Measurements from ENCODE around the gene ANKS1B. TPM values are rescaled to one million over a fixed set of nuclear protein-coding genes. Genes with fewer than 3 reads are reported as not detected.

ANKS1B gene
- total RNA-seq, 4 donors from 2014 or later, result 16.6 to 62.6 (median 40.2) TPM

- Histone ChIP-seq H3K4me3 (no peak overlapping the region), H3K27me3 (no peaks in the 10 kb centered on the region), H3K9me3 (no peaks in the 10 kb centered on the region), H3K36me3 (no peaks in the 10 kb centered on the region), H3K27ac (no peak overlapping the region), H3K4me1 (no peaks in the 10 kb centered on the region)
- TF ChIP-seq, protein P1, sequence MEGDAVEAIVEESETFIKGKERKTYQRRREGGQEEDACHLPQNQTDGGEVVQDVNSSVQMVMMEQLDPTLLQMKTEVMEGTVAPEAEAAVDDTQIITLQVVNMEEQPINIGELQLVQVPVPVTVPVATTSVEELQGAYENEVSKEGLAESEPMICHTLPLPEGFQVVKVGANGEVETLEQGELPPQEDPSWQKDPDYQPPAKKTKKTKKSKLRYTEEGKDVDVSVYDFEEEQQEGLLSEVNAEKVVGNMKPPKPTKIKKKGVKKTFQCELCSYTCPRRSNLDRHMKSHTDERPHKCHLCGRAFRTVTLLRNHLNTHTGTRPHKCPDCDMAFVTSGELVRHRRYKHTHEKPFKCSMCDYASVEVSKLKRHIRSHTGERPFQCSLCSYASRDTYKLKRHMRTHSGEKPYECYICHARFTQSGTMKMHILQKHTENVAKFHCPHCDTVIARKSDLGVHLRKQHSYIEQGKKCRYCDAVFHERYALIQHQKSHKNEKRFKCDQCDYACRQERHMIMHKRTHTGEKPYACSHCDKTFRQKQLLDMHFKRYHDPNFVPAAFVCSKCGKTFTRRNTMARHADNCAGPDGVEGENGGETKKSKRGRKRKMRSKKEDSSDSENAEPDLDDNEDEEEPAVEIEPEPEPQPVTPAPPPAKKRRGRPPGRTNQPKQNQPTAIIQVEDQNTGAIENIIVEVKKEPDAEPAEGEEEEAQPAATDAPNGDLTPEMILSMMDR (IDR thresholded peaks at IDR 0.05), result peak; percentile 54 to 72 (median 62)
- TF ChIP-seq POLR2A (IDR thresholded peaks at IDR 0.05), result no peak
- DNase-seq, result no peak
- intact Hi-C loops (cut with DNase I; ENCODE audit: low total_unique reads), result no loop called here
These were observed 985.9 kb downstream of the ANKS1B start for GRCh38 chr12:98998697-98999299.

DNA sequence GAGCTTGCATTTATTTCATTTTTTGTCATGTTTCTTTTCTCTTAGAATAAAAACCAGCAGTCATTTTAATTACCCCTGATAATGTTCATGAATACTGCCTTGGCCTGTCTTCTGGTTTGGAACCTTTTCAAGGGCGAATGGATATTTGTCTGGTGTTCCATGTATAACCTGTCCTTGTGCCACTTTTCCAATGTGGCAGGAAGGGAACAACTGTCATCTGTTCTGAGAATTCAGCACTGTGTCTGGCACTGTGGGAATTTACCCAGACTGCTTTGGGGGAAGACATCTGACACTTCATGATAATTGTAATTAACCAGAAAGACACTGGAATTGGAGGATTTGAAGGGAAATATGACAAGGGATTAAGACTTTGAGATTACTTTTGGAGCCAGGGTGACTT, 986.8 kb downstream of the ANKS1B start:
- Histone ChIP-seq H3K9me3 (no peaks in the 10 kb centered on the region), H3K27ac (no peak overlapping the region), H3K4me3 (no peak overlapping the region), H3K27me3 (no peaks in the 10 kb centered on the region), H3K4me1 (no peaks in the 10 kb centered on the region), H3K36me3 (no peaks in the 10 kb centered on the region)
- intact Hi-C loops (cut with DNase I; ENCODE audit: low total_unique reads), result no loop called here
- TF ChIP-seq POLR2A (IDR thresholded peaks at IDR 0.05), result no peak
- TF ChIP-seq, protein P1 (IDR thresholded peaks at IDR 0.05), result no peak
- DNase-seq, result no peak

DNA sequence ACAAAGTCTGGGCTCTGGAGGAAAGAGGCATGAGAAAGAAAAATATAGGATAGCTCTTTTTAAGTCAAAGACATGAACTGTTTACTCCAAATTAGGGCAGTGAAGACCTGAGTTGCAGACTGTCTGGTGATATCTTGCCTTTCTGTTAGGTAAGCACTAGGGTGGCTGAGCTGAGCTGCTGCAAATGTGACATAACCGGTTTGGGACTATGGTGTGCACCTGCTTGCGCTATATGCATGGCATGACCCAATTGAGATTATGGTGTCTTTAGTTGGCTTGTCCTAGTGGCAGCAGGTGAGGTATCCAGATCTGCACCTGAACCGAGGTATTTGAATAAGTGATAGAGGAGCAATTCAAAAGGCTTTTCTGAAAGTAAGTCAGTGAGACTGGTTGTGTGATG, 994.1 kb downstream of the ANKS1B start:
- Histone ChIP-seq H3K4me1 (no peaks in the 10 kb centered on the region), H3K4me3 (no peak overlapping the region), H3K27me3 (no peaks in the 10 kb centered on the region), H3K9me3 (no peaks in the 10 kb centered on the region), H3K27ac (no peak overlapping the region), H3K36me3 (no peaks in the 10 kb centered on the region)
- TF ChIP-seq, protein P1 (IDR thresholded peaks at IDR 0.05), result no peak
- TF ChIP-seq POLR2A (IDR thresholded peaks at IDR 0.05), result no peak
- intact Hi-C loops (cut with DNase I; ENCODE audit: low total_unique reads), result no loop called here
- no peak for DNase-seq

GRCh38 chr12:98985156-98985555, 999.6 kb downstream of the ANKS1B start:
- Histone ChIP-seq H3K27me3 (no peaks in the 10 kb centered on the region), H3K4me3 (no peak overlapping the region), H3K27ac (no peak overlapping the region), H3K9me3 (no peaks in the 10 kb centered on the region), H3K4me1 (no peaks in the 10 kb centered on the region), H3K36me3 (no peaks in the 10 kb centered on the region)
- DNase-seq, result no peak
- intact Hi-C loops (cut with DNase I; ENCODE audit: low total_unique reads), result no loop called here
- TF ChIP-seq POLR2A (IDR thresholded peaks at IDR 0.05), result no peak
- TF ChIP-seq, protein P1 (IDR thresholded peaks at IDR 0.05), result no peak

DNA sequence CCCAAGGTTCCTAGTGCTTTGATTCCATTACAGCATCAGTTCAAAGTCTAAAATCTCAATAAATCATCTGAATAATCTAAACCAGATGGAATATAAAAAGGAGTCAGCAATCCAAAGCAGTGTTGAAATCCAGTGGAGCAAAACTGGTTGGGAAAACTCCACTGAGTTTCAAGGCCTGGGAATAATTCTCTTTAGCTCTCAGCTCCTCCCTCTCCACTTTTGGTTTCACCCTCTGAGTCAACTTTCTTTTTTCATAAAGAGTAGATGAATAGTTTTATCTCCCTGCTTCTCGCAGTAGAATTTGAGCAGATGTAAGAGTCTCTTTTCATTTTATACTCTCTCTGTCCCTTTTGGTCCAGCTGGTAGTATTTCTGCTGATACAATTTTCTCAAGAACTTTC, 1001.1 kb downstream of the ANKS1B start:
- intact Hi-C loops (cut with DNase I; ENCODE audit: low total_unique reads), result no loop called here
- no peak for TF ChIP-seq POLR2A (IDR thresholded peaks at IDR 0.05)
- TF ChIP-seq, protein P1 (IDR thresholded peaks at IDR 0.05), result no peak
- H3K36me3 ChIP-seq, result no peaks in the 10 kb centered on the region
- H3K9me3 ChIP-seq, result no peaks in the 10 kb centered on the region
- no peaks in the 10 kb centered on the region for H3K4me1 ChIP-seq
- peak overlapping the region in 1 of 2 donors; percentile 19 for H3K27ac ChIP-seq
- H3K27me3 ChIP-seq, result no peaks in the 10 kb centered on the region
- H3K4me3 ChIP-seq, result no peak overlapping the region
- peak in 1 of 2 donors; percentile 17 for DNase-seq
